NCI-H1694 treated with DMSO at 0.1 percent for 48 hours (cell line): ENCODE data around the gene IFITM1.
"Not testable (repeated sequence)": the region's sequence is repeated elsewhere in the genome, so short reads cannot be mapped to it uniquely, and the experiment has no call there.

Experiments used
- DNase-seq: peaks from one replicate; lab custom pipeline; 2025; lab: John Stamatoyannopoulos, UW

Gene IFITM1

DNA sequence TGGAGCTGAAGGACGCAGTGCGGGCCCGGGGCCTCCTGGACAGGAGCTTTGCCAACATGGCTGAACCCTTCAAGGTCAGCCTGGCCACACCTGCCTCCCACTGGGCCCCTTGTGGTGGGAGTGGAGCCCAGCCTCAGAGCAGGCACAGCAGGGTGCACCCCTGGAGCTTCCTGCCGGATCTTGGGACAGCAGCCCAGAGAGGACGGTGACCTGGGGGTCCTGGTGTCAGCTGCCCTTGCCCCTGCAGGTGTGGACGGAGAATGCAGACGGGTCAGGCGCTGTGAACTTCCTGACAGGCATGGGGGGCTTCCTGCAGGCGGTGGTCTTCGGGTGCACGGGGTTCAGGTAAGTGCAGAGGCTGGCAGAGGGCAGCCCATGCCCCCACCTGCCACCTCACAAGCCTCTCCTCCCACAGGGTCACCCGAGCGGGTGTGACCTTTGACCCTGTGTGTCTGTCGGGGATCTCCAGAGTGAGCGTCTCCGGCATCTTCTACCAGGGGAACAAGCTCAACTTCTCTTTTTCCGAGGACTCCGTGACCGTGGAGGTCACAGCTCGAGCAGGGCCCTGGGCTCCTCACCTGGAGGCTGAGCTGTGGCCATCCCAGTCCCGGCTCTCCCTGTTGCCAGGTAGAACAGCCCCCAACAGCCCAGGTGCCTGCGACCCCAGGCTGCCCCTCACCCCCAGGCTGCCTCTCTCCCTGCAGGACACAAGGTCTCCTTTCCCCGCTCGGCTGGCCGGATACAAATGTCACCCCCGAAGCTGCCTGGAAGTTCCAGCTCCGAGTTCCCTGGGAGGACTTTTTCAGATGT lies 19.8 kb upstream of the IFITM1 start:
- DNase-seq: no peak

- DNase-seq: no peak
Measured at GRCh38 chr11:294780-295179, 19.1 kb upstream of the IFITM1 start.

GRCh38 chr11:295351-296170 lies 18.3 kb upstream of the IFITM1 start:
- no peak for DNase-seq

- DNase-seq: no peak
Measured at GRCh38 chr11:296171-297050, 17.4 kb upstream of the IFITM1 start.

GRCh38 chr11:297051-297585 lies 16.7 kb upstream of the IFITM1 start:
- DNase-seq: no peak

DNA sequence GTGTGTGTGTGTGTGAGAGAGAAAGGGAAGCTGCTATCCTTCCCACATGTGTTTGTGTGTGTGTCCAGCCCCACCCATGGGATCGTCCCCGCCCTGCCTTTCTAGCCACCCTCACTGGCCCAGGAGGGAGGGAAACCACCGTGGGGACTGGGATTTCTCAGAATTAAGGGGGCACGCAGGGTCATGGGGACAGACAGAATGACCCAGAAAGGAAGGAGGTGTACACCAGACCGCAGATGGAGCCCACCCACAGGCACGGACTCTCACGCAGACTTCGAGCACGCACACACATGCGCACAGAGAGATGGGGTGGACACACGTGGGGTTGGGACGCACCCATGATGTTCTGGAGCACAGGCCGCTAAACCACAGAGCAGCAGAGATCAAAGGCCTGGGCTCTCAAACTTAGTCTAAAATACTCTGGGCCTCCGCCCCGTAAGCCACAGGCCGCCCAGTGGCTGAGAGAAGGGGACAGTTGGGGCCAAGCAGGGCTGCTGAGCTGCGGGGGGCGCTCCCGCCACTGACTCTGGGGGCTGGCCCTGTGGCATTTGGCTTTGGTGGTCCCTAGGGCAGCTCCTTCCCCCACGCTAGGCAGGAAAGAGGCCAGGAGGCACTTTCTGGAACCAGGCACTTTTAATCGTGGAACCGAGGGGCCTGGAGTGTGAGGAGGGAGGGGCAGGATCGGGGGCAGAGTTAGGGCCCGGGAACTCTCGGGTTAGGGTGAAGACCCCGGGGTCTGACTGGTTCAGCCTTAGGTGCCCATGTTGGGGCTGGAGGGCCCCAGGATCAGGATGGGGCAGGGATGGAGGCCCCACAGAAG lies 16.0 kb upstream of the IFITM1 start:
- no peak for DNase-seq

- DNase-seq: no peak
Measured at GRCh38 chr11:298406-299065, 15.3 kb upstream of the IFITM1 start.

GRCh38 chr11:299081-299891 lies 14.6 kb upstream of the IFITM1 start, which contains the start of gene IFITM5:
IFITM5 (minus strand) TSS chr11:299526; CDS start chr11:299490, 36 bp downstream.
- DNase-seq: no peak

- DNase-seq: no peak
Measured at GRCh38 chr11:299951-300735, 13.7 kb upstream of the IFITM1 start.

DNA sequence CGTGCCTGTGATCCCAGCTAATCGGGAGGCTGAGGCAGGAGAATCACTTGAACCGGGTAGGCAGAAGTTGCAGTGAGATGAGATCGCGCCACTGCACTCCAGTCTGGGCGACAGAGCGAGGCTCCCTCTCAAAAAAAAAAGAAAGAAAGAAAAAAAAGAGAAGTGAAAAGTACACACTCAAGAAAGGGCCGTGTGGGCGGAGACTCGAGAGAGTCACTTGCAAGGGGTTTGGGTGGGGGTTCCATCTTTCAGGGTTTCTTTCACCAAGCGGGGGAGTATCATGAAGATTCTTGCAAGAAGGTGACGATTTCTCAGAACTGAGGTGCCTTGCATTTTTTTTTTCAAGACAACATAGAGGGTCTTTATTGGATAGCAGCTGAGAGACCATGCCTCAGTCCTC lies 10.5 kb upstream of the IFITM1 start:
- DNase-seq: no peak

DNA sequence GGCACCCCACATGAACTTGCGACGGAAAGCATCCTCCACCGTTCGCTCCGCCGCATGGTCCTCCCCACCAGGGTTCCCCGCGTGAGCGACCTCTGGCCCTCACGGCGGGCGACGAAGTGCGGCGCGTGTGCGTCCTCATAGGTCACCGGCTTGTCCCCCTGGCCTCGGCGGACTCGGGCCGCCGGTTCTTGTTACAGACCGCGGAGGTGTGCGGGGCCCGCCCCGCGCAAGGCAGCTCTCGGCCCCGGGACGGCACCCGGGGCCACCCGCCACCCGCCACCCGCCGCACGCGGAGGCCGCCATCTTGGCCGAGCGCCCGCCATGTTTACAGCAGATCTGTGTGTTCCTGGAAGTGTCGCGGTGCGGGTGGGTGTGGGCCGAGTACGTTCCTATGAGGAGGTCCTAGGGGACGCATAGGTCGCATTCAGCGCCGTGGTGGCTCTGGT lies 9.8 kb upstream of the IFITM1 start:
- DNase-seq: no peak

DNA sequence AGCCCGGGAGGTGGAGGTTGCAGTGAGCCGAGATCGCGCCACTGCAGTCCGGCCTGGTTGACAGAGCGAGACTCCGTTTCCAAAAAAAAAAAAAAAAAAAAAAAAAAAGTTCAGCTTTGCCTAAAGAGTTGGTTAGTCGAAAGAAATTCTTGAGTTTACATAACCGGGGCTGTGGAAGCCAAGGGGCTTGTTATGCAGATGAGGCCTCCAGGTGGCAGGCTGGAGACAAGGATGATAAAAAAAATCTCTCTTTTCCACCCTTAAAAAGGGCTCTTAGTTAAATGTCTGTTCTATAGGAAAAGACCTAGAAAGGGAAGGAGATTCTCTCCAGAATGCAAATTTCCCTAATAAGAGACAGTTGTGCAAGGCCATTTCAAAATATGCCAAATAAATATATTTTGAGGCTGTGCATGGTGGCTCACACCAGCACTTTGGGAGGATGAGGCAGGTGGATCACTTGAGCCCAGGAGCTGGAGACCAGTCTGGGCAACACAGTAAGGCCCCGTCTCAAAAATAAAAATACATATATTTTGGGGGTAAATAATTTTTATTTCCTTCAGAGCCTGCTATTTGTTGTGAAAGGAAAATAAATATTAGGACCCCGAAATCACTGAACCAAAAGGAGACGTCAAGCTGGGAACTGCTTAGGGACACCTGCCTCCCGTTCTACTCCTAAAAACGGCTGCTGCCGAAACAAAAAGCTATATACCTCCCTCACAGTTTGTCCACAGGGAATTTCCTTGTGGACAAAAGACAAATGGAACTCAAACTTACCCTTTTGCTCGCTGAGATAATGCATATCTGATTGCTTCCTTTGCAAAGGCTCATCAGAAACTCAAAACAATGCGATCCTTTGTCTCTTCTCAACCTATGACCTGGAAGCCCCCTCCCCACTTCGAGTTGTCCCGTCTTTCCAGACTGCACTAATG lies 8.7 kb upstream of the IFITM1 start:
- DNase-seq: peak; percentile 52

DNA sequence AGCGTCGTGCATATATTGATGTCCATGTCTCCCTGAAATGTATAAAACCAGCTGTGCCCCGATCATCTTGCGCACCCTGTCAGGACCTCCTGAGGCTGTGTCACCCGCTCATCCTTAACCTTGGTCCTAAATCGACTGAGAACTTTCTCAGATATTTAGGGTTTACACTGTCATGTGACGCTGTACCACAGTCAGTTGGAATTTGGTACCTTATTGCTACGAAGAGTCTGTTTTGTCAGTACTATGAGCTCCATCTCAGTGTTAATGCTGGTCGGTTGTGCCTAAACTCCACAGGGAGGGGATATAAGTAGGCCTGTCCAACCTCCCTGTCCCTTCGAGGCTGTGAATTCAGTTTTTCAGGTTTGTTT lies 8.0 kb upstream of the IFITM1 start:
- no peak for DNase-seq

GRCh38 chr11:306645-307371 lies 7.0 kb upstream of the IFITM1 start:
- no peak for DNase-seq

DNA sequence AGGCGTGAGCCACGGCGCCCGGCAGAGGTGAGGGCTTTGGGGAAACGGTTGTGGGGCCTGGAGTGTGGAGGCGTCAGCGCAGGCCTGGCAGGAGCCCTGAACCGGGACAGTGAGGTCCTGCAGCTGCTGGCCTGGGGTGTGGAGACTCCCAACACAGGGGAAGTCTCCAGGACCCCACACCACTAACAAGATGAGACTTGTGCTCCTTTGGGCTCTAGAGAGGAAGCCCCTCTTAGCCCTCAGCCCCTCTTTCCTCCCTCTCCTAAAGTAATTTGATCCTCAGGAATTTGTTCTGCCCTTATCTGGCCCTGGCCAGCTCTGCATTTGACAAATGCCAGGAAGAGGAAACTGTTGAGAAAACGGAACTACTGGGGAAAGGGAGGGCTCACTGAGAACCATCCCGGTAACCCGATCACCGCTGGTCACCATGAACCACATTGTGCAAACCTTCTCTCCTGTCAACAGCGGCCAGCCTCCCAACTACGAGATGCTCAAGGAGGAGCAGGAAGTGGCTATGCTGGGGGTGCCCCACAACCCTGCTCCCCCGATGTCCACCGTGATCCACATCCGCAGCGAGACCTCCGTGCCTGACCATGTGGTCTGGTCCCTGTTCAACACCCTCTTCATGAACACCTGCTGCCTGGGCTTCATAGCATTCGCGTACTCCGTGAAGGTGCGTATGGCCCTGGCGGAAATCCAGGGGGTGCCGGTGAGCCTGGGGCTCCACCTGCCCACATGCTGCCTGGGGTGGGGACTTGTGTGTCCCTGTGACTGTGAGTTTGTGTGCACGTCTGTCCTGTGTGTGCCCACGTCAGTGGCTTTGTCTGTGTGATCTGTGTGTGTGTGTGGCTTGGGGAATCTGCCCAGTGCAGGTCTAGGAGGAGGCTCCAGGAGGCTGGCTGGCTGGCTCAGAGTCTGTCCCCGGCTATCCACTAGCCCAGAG lies 5.8 kb upstream of the IFITM1 start, which contains the start of gene IFITM2:
Gene IFITM2, plus strand, starts transcription at position 51 of the 943 bp plus-strand sequence. Its CDS starts 377 bp downstream, at position 428.
- DNase-seq: not testable (repeated sequence)
